ENCODE measurements around the gene SORCS2.

Gene SORCS2

GRCh38 chr4:7299908-7300710 is 107.8 kb downstream of the SORCS2 start:
- FAIRE-seq (no peak), DNase-seq (ENCODE audit: insufficient read length, low spot score) (no peak)

- FAIRE-seq, result no peak
- no peak for DNase-seq (ENCODE audit: insufficient read length, low spot score)
Observed at GRCh38 chr4:7300711-7301095, 108.4 kb downstream of the SORCS2 start.

- no peak for FAIRE-seq
- DNase-seq (ENCODE audit: insufficient read length, low spot score), result no peak
Observed at GRCh38 chr4:7301126-7301785, 108.9 kb downstream of the SORCS2 start.

- no peak for DNase-seq (ENCODE audit: insufficient read length, low spot score)
- no peak for FAIRE-seq
Observed at GRCh38 chr4:7301846-7302630, 109.7 kb downstream of the SORCS2 start.

DNA sequence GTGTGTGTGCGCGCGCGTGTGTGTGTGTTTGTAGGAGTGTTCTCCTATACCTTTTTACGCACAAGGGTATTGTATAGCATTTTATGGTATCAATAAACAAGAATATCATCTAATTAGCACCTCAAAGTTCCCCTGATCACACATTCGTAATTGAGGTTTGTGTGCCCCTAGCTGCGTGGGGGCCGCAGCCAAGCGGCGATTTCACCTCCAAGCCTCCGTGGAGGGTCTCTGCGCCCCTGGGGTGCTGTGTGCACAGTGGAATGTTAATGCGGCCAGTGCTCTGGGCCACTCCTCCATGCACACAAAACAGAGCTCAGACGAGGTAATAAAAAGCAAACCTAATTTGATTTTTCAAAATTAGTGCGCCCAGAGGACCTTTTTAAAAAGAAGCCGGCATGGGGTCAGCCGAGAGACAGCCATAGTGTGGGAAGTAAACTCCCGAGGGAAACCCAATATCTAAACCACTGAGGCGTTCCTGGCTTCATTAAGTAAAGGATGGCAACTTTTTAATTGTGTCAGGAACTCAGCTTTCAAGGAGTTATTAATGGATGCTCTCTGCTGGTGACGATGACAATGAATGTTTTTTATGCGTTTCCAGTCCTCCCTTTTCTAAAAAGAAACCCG is 110.6 kb downstream of the SORCS2 start:
- FAIRE-seq, result no peak
- no peak for DNase-seq (ENCODE audit: insufficient read length, low spot score)

- FAIRE-seq, result no peak
Observed at GRCh38 chr4:7303561-7303960, 111.2 kb downstream of the SORCS2 start.

GRCh38 chr4:7304436-7304835 is 112.1 kb downstream of the SORCS2 start:
- FAIRE-seq (no peak), DNase-seq (ENCODE audit: insufficient read length, low spot score) (no peak)

More at GRCh38 chr4:7303561-7303960, 111.2 kb downstream of the SORCS2 start:
- no peak for DNase-seq (ENCODE audit: insufficient read length, low spot score)

DNA sequence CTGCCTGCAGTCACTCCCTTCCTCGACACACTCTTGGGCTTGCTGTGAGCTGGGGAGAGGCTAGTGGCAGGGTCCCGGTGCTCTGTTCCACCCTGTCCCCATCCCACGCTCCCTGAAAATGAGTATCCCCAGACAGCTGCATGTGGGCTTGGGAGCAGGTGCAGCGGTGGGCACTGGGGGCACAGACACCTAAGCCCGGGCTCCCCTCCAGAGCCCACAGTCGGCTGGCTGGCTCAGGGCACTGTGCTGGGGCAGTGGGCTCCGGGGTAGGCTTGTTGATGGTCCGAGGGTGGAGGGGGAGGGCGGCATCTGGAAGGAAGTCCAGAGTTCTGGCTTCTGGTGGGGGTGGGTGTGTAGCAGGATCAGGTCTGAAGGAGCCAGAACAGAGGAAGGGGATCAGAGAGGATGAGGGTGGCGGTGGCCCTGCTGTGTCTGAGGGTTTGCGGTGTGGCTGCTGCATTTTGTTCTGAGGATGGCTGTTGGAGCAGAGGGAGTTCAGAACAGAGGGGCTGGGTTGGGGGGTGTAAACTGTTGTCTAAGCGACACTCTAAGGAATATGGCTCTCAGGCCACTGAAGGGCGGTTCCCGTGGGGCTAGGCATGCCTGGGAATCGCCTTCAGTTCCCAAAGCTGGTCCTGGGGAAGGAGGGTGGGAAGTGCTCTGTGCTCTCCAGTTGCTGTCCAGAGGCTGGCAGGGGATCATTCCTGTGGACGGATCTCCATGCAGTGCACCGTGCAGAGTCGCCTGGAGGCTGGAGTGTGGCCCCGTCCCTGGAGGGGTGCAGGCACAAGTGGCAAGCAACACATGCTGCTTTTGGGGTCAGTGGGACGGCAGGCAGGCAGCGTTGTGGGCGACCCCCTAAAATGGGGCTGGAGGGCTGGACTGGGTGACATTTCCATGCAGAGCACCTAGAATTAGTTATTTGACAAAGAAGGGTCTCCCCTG is 114.0 kb downstream of the SORCS2 start:
- DNase-seq (ENCODE audit: insufficient read length, low spot score), result no peak
- no peak for FAIRE-seq

- FAIRE-seq, result no peak
- DNase-seq (ENCODE audit: insufficient read length, low spot score), result no peak
Observed at GRCh38 chr4:7306986-7307385, 114.6 kb downstream of the SORCS2 start.

GRCh38 chr4:7307394-7308099 is 115.2 kb downstream of the SORCS2 start:
- no peak for DNase-seq (ENCODE audit: insufficient read length, low spot score)
- FAIRE-seq, result no peak

GRCh38 chr4:7309181-7309580 is 116.8 kb downstream of the SORCS2 start:
- FAIRE-seq, result no peak
- no peak for DNase-seq (ENCODE audit: insufficient read length, low spot score)

DNA sequence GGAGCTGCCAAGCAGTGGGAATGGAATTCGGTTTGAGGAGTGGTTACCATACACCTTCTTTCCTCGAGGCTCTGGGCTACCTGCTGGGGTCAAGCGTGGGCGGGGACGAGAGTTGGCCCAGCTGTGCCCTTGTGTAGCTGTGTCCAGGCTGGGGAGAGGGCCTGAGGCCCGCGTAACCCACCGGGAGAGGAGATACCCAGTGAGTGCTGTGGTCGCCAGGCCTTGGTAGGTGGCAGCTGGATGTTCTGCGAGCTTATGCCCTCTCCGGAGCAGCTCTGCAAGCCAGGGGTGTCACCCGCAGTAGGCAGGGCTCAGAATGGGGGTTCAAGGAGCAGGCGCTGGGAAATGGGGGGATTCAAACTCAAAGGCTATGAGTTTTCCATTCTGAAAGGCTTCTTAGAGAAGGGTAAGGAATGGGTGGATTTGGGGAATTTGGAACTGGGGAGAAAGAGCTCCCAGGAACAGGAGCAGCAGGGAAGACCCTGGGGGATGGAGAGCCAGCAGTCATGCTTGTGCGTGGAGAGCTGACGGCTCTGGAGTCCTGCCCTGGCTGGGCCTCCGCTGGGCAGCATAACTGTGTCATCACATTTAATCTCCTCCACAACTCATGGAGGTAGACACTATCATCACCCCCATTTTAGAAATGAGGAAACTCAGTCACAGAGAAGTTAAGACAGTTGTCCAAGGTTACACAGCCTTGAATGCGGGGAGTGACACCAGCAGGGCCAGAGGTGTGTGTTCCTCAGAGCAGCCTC is 117.5 kb downstream of the SORCS2 start:
- no peak for DNase-seq (ENCODE audit: insufficient read length, low spot score)

GRCh38 chr4:7310451-7310850 is 118.1 kb downstream of the SORCS2 start:
- no peak for DNase-seq (ENCODE audit: insufficient read length, low spot score)
- FAIRE-seq, result no peak

More for the DNA sequence above, 117.5 kb downstream of the SORCS2 start:
- FAIRE-seq, result no peak

DNA sequence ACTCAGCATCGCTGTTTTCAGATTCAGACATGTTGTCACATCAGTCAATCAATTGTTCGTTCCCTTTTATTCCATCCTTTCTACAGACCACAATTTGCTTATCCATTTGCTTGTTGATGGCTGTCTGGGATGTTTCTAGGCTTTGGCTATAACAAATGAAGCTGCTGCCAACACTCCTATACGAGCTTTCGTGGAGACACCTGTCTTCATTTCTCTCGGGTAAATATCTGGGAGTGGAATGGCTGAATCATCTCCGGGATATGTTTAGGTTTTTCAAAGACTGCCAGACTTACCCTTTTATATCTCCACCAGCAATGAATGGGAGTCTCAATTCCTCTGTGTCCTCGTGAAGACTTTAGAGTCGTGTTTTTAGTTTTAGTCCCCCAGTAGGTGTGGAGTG is 118.9 kb downstream of the SORCS2 start:
- FAIRE-seq, result no peak

DNA sequence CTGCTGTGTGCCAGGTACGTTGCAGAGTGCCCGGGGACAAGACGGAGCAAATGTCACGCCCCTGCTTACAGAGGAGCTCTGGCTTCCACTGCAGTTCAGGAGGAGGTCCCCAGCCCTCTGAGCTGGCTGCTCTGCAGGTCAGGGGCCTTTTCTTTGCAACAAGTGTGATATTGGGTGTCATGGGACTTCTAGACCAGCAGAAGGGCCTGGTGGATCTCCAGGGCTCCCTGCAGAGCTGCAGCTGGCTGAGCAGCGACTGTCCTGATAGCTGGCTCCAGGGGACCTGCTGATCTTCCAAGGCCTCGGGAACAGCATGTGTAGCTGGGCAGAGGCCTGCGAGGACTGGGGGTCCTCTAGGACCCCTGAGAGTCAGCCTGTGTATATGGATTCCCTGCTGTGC is 120.4 kb downstream of the SORCS2 start:
- DNase-seq (ENCODE audit: insufficient read length, low spot score) (no peak), FAIRE-seq (no peak)

More for the DNA sequence above, 118.9 kb downstream of the SORCS2 start:
- DNase-seq (ENCODE audit: insufficient read length, low spot score), result no peak

DNA sequence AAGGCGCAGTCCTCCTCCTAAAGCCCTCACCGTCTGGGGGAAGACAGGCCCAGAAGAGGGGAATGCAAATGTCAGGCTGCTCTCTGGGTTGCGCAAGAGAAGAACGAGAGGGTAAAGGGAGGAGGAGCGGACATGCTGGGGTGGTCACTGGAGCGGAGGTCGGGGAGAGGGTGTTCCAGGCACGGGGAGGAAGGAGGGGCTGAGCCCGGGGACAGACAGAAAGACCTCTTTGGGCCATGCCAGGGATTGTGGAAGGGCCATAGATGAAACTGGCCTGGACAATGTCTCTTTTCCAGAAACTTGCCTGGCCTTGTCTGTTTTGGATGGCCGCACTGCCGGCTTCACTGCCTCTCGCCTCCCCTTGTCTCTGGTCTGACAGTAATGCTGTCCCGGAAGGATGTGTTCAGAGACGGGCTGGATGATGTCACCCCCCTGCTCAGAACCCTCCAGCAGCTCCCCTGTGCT is 121.0 kb downstream of the SORCS2 start:
- FAIRE-seq, result no peak
- no peak for DNase-seq (ENCODE audit: insufficient read length, low spot score)

- no peak for FAIRE-seq
Observed at GRCh38 chr4:7313991-7314390, 121.7 kb downstream of the SORCS2 start.

GRCh38 chr4:7315286-7315685 is 122.9 kb downstream of the SORCS2 start:
- DNase-seq (ENCODE audit: insufficient read length, low spot score) (no peak), FAIRE-seq (no peak)

More at GRCh38 chr4:7313991-7314390, 121.7 kb downstream of the SORCS2 start:
- DNase-seq (ENCODE audit: insufficient read length, low spot score), result no peak
